Measurements from ENCODE around the gene SYTL5.

SYTL5 gene

GRCh38 chrX:38018766-38019425 lies 12.5 kb downstream of the SYTL5 start:
- no peak for DNase-seq (ENCODE audit: low read depth in 4 of 4, low spot score in 1 of 4)

- DNase-seq (ENCODE audit: low read depth in 4 of 4, low spot score in 1 of 4) = no peak
These were observed 21.9 kb downstream of the SYTL5 start for GRCh38 chrX:38028300-38028699.

GRCh38 chrX:38036466-38036865 lies 30.1 kb downstream of the SYTL5 start:
- no peak for DNase-seq (ENCODE audit: low read depth in 4 of 4, low spot score in 1 of 4)

- DNase-seq (ENCODE audit: low read depth in 4 of 4, low spot score in 1 of 4) = no peak
These were observed 32.1 kb downstream of the SYTL5 start for GRCh38 chrX:38038501-38038900.

GRCh38 chrX:38041237-38041636 lies 34.9 kb downstream of the SYTL5 start:
- no peak for DNase-seq (ENCODE audit: low read depth in 4 of 4, low spot score in 1 of 4)

- no peak for DNase-seq (ENCODE audit: low read depth in 4 of 4, low spot score in 1 of 4)
These were observed 38.3 kb downstream of the SYTL5 start for GRCh38 chrX:38044701-38045100.

- no peak for DNase-seq (ENCODE audit: low read depth in 4 of 4, low spot score in 1 of 4)
These were observed 39.3 kb downstream of the SYTL5 start for GRCh38 chrX:38045538-38046096.

- no peak for DNase-seq (ENCODE audit: low read depth in 4 of 4, low spot score in 1 of 4)
These were observed 42.5 kb downstream of the SYTL5 start for GRCh38 chrX:38048886-38049285.

GRCh38 chrX:38050806-38051205 lies 44.5 kb downstream of the SYTL5 start:
- DNase-seq (ENCODE audit: low read depth in 4 of 4, low spot score in 1 of 4) = no peak

- DNase-seq (ENCODE audit: low read depth in 4 of 4, low spot score in 1 of 4) = no peak
These were observed 45.7 kb downstream of the SYTL5 start for GRCh38 chrX:38052096-38052495.

GRCh38 chrX:38055170-38055847 lies 49.0 kb downstream of the SYTL5 start:
- DNase-seq (ENCODE audit: low read depth in 4 of 4, low spot score in 1 of 4) = no peak

- no peak for DNase-seq (ENCODE audit: low read depth in 4 of 4, low spot score in 1 of 4)
These were observed 54.1 kb downstream of the SYTL5 start for GRCh38 chrX:38060331-38060878.

GRCh38 chrX:38061335-38061734 lies 55.0 kb downstream of the SYTL5 start:
- no peak for DNase-seq (ENCODE audit: low read depth in 4 of 4, low spot score in 1 of 4)

GRCh38 chrX:38066934-38067333 lies 60.6 kb downstream of the SYTL5 start:
- no peak for DNase-seq (ENCODE audit: low read depth in 4 of 4, low spot score in 1 of 4)

- no peak for DNase-seq (ENCODE audit: low read depth in 4 of 4, low spot score in 1 of 4)
These were observed 62.9 kb downstream of the SYTL5 start for GRCh38 chrX:38069273-38069672.

- DNase-seq (ENCODE audit: low read depth in 4 of 4, low spot score in 1 of 4) = no peak
These were observed 63.6 kb downstream of the SYTL5 start for GRCh38 chrX:38069991-38070390.

GRCh38 chrX:38079463-38079862 lies 73.1 kb downstream of the SYTL5 start:
- no peak for DNase-seq (ENCODE audit: low read depth in 4 of 4, low spot score in 1 of 4)

- DNase-seq (ENCODE audit: low read depth in 4 of 4, low spot score in 1 of 4) = no peak
These were observed 74.5 kb downstream of the SYTL5 start for GRCh38 chrX:38080808-38081207.

GRCh38 chrX:38081909-38082308 lies 75.6 kb downstream of the SYTL5 start:
- DNase-seq (ENCODE audit: low read depth in 4 of 4, low spot score in 1 of 4) = no peak

GRCh38 chrX:38082309-38082708 lies 76.0 kb downstream of the SYTL5 start:
- no peak for DNase-seq (ENCODE audit: low read depth in 4 of 4, low spot score in 1 of 4)

GRCh38 chrX:38085813-38086212 lies 79.5 kb downstream of the SYTL5 start:
- no peak for DNase-seq (ENCODE audit: low read depth in 4 of 4, low spot score in 1 of 4)

GRCh38 chrX:38086451-38087215 lies 80.3 kb downstream of the SYTL5 start:
- no peak for DNase-seq (ENCODE audit: low read depth in 4 of 4, low spot score in 1 of 4)
